ENCODE measurements around the gene BIRC5. TPM values are rescaled to one million over a fixed set of nuclear protein-coding genes. Genes with fewer than 3 reads are reported as not detected.

Gene BIRC5
- total and polyA plus RNA-seq, 4 experiments from 2014 or later, result 0.18 to 0.32 TPM; not detected in 2

- H3K27me3 Mint-ChIP-seq, result no peaks in the 10 kb centered on the region
- no peaks in the 10 kb centered on the region for H3K4me1 Mint-ChIP-seq
- no peak overlapping the region for H3K27ac Mint-ChIP-seq
- Histone ChIP-seq H3K4me3 (ENCODE audit: low read length in 2 of 2) (no peak overlapping the region), H3K4me1 (ENCODE audit: insufficient read depth, low read length) (no peaks in the 10 kb centered on the region), H3K27ac (ENCODE audit: low read depth, low read length) (no peak overlapping the region), H3K9me3 (ENCODE audit: control insufficient read depth in 1 of 2, low read length in 2 of 2) (no peaks in the 10 kb centered on the region), H3K36me3 (ENCODE audit: insufficient read depth, low read length) (no peaks in the 10 kb centered on the region), H3K27me3 (ENCODE audit: insufficient read depth, low read length) (no peaks in the 10 kb centered on the region)
- H3K4me3 Mint-ChIP-seq, result no peak overlapping the region
- POLR2A ChIA-PET (ENCODE audit: partially characterized antibody), result no interaction called here
- no peak for DNase-seq
- intact Hi-C loops (cut with micrococcal nuclease), result no loop called here
- no peaks in the 10 kb centered on the region for H3K9me3 Mint-ChIP-seq
- no peaks in the 10 kb centered on the region for H3K36me3 Mint-ChIP-seq
- CTCF ChIA-PET (ENCODE audit: partially characterized antibody), result no interaction called here
Measured at GRCh38 chr17:78196716-78197115, 17.3 kb upstream of the BIRC5 start.

GRCh38 chr17:78197147-78197832, 16.8 kb upstream of the BIRC5 start:
- intact Hi-C loops (cut with micrococcal nuclease), result no loop called here
- CTCF ChIA-PET (ENCODE audit: partially characterized antibody), result interaction anchor here (0.7 kb wide), 1 partner anchor 225 kb away, joined by 3 read pairs; no protein-coding TSS in a partner anchor
- DNase-seq, result no peak
- Mint-ChIP-seq H3K27me3 (no peaks in the 10 kb centered on the region), H3K4me3 (no peak overlapping the region), H3K27ac (peak overlapping the region in 1 of 7 donors; percentile 19), H3K9me3 (no peaks in the 10 kb centered on the region), H3K36me3 (no peaks in the 10 kb centered on the region), H3K4me1 (no peaks in the 10 kb centered on the region)
- Histone ChIP-seq H3K4me1 (ENCODE audit: insufficient read depth, low read length) (no peaks in the 10 kb centered on the region), H3K27ac (ENCODE audit: low read depth, low read length) (no peak overlapping the region), H3K9me3 (ENCODE audit: control insufficient read depth in 1 of 2, low read length in 2 of 2) (no peaks in the 10 kb centered on the region), H3K27me3 (ENCODE audit: insufficient read depth, low read length) (no peaks in the 10 kb centered on the region), H3K36me3 (ENCODE audit: insufficient read depth, low read length) (no peaks in the 10 kb centered on the region), H3K4me3 (ENCODE audit: low read length in 2 of 2) (no peak overlapping the region)
- POLR2A ChIA-PET (ENCODE audit: partially characterized antibody), result no interaction called here

GRCh38 chr17:78200451-78200850, 13.6 kb upstream of the BIRC5 start:
- no peaks in the 10 kb centered on the region for H3K36me3 ChIP-seq (ENCODE audit: insufficient read depth, low read length)
- no peak overlapping the region for H3K4me3 ChIP-seq (ENCODE audit: low read length in 2 of 2)
- Mint-ChIP-seq H3K27ac (no peak overlapping the region), H3K27me3 (no peaks in the 10 kb centered on the region), H3K4me3 (no peak overlapping the region), H3K9me3 (no peaks in the 10 kb centered on the region), H3K4me1 (no peaks in the 10 kb centered on the region), H3K36me3 (no peaks in the 10 kb centered on the region)
- H3K27me3 ChIP-seq (ENCODE audit: insufficient read depth, low read length), result no peaks in the 10 kb centered on the region
- ChIA-PET POLR2A (ENCODE audit: partially characterized antibody) (no interaction called here), CTCF (ENCODE audit: partially characterized antibody) (interaction anchor here (1.5 kb wide), 1 partner anchor 116 kb away, joined by 3 read pairs; no protein-coding TSS in a partner anchor)
- intact Hi-C loops (cut with micrococcal nuclease), result no loop called here
- H3K9me3 ChIP-seq (ENCODE audit: control insufficient read depth in 1 of 2, low read length in 2 of 2), result no peaks in the 10 kb centered on the region
- DNase-seq, result no peak
- no peak overlapping the region for H3K27ac ChIP-seq (ENCODE audit: low read depth, low read length)
- H3K4me1 ChIP-seq (ENCODE audit: insufficient read depth, low read length), result no peaks in the 10 kb centered on the region

- Mint-ChIP-seq H3K36me3 (no peaks in the 10 kb centered on the region), H3K4me3 (no peak overlapping the region), H3K9me3 (no peaks in the 10 kb centered on the region), H3K4me1 (no peaks in the 10 kb centered on the region), H3K27me3 (no peaks in the 10 kb centered on the region), H3K27ac (no peak overlapping the region)
- ChIA-PET CTCF (ENCODE audit: partially characterized antibody) (no interaction called here), POLR2A (ENCODE audit: partially characterized antibody) (interaction anchor here (1.1 kb wide), 1 partner anchor 63 kb away, joined by 4 read pairs; no protein-coding TSS in a partner anchor)
- Histone ChIP-seq H3K4me3 (ENCODE audit: low read length in 2 of 2) (no peak overlapping the region), H3K27ac (ENCODE audit: low read depth, low read length) (no peak overlapping the region), H3K9me3 (ENCODE audit: control insufficient read depth in 1 of 2, low read length in 2 of 2) (no peaks in the 10 kb centered on the region), H3K27me3 (ENCODE audit: insufficient read depth, low read length) (no peaks in the 10 kb centered on the region), H3K36me3 (ENCODE audit: insufficient read depth, low read length) (no peaks in the 10 kb centered on the region), H3K4me1 (ENCODE audit: insufficient read depth, low read length) (no peaks in the 10 kb centered on the region)
- intact Hi-C loops (cut with micrococcal nuclease), result no loop called here
- DNase-seq, result no peak
Measured at GRCh38 chr17:78202666-78203065, 11.4 kb upstream of the BIRC5 start.

- Histone ChIP-seq H3K9me3 (ENCODE audit: control insufficient read depth in 1 of 2, low read length in 2 of 2) (no peaks in the 10 kb centered on the region), H3K36me3 (ENCODE audit: insufficient read depth, low read length) (no peaks in the 10 kb centered on the region), H3K27ac (ENCODE audit: low read depth, low read length) (no peak overlapping the region), H3K4me1 (ENCODE audit: insufficient read depth, low read length) (no peaks in the 10 kb centered on the region), H3K4me3 (ENCODE audit: low read length in 2 of 2) (no peak overlapping the region), H3K27me3 (ENCODE audit: insufficient read depth, low read length) (no peaks in the 10 kb centered on the region)
- Mint-ChIP-seq H3K27me3 (no peaks in the 10 kb centered on the region), H3K9me3 (no peaks in the 10 kb centered on the region), H3K36me3 (no peaks in the 10 kb centered on the region), H3K4me1 (no peaks in the 10 kb centered on the region), H3K4me3 (no peak overlapping the region), H3K27ac (peak overlapping the region in 1 of 7 donors; percentile 22)
- ChIA-PET POLR2A (ENCODE audit: partially characterized antibody) (no interaction called here), CTCF (ENCODE audit: partially characterized antibody) (no interaction called here)
- no peak for DNase-seq
- intact Hi-C loops (cut with micrococcal nuclease), result no loop called here
Measured at GRCh38 chr17:78204387-78205123, 9.5 kb upstream of the BIRC5 start.

GRCh38 chr17:78205124-78205775, 8.8 kb upstream of the BIRC5 start:
- Mint-ChIP-seq H3K27me3 (no peaks in the 10 kb centered on the region), H3K9me3 (no peaks in the 10 kb centered on the region)
- CTCF ChIA-PET (ENCODE audit: partially characterized antibody), result no interaction called here

GRCh38 chr17:78206298-78206697, 7.8 kb upstream of the BIRC5 start:
- Histone ChIP-seq H3K4me3 (ENCODE audit: low read length in 2 of 2) (no peak overlapping the region), H3K4me1 (ENCODE audit: insufficient read depth, low read length) (no peaks in the 10 kb centered on the region), H3K36me3 (ENCODE audit: insufficient read depth, low read length) (no peaks in the 10 kb centered on the region), H3K27ac (ENCODE audit: low read depth, low read length) (no peak overlapping the region), H3K9me3 (ENCODE audit: control insufficient read depth in 1 of 2, low read length in 2 of 2) (no peaks in the 10 kb centered on the region), H3K27me3 (ENCODE audit: insufficient read depth, low read length) (no peaks in the 10 kb centered on the region)
- ChIA-PET CTCF (ENCODE audit: partially characterized antibody) (interaction anchor here (0.8 kb wide), 1 partner anchor 14 kb away, joined by 4 read pairs; no protein-coding TSS in a partner anchor), POLR2A (ENCODE audit: partially characterized antibody) (no interaction called here)
- Mint-ChIP-seq H3K27ac (no peak overlapping the region), H3K36me3 (no peaks in the 10 kb centered on the region), H3K9me3 (no peaks in the 10 kb centered on the region), H3K27me3 (no peaks in the 10 kb centered on the region), H3K4me3 (no peak overlapping the region), H3K4me1 (no peaks in the 10 kb centered on the region)
- no peak for DNase-seq
- intact Hi-C loops (cut with micrococcal nuclease), result no loop called here

More at GRCh38 chr17:78205124-78205775, 8.8 kb upstream of the BIRC5 start:
- Histone ChIP-seq H3K27me3 (ENCODE audit: insufficient read depth, low read length) (no peaks in the 10 kb centered on the region), H3K27ac (ENCODE audit: low read depth, low read length) (no peak overlapping the region), H3K36me3 (ENCODE audit: insufficient read depth, low read length) (no peaks in the 10 kb centered on the region), H3K4me1 (ENCODE audit: insufficient read depth, low read length) (no peaks in the 10 kb centered on the region), H3K4me3 (ENCODE audit: low read length in 2 of 2) (no peak overlapping the region), H3K9me3 (ENCODE audit: control insufficient read depth in 1 of 2, low read length in 2 of 2) (no peaks in the 10 kb centered on the region)
- POLR2A ChIA-PET (ENCODE audit: partially characterized antibody), result no interaction called here
- H3K4me3 Mint-ChIP-seq, result no peak overlapping the region
- no peaks in the 10 kb centered on the region for H3K4me1 Mint-ChIP-seq
- intact Hi-C loops (cut with micrococcal nuclease), result no loop called here
- DNase-seq, result no peak
- H3K27ac Mint-ChIP-seq, result peak overlapping the region in 1 of 7 donors; percentile 29
- no peaks in the 10 kb centered on the region for H3K36me3 Mint-ChIP-seq

Measured in CD4-positive, alpha-beta memory T cell (primary cell).